8988T (cell line): Measurements from ENCODE around the gene PPIP5K1.
"Not testable (repeated sequence)": the region's sequence is repeated elsewhere in the genome, so short reads cannot be mapped to it uniquely, and the experiment has no call there.

Experiments used
- DNase-seq: peaks from one replicate; pipeline ENCODE4 v3.0.0; 2011

Gene PPIP5K1

DNA sequence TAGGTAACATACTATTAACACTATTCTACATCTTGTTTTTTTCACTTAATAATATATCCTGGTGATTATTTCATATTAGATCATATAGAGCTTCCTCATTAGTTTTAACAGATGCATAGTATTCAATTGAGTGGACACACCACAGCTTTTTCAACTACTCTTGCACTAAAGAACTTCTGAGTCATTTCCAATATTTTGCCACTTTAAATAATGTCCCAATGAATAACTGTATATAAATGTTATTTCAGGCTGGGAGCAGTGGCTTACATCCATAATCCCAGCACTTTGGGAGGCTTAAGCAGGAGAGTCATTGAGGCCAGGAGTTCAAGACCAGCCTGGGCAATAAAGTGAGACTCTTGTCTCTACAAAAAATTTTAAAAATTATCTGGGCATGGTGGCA is 45.7 kb downstream of the PPIP5K1 start:
- no peak for DNase-seq

GRCh38 chr15:43541785-43542184 is 48.2 kb downstream of the PPIP5K1 start:
- DNase-seq = no peak

DNA sequence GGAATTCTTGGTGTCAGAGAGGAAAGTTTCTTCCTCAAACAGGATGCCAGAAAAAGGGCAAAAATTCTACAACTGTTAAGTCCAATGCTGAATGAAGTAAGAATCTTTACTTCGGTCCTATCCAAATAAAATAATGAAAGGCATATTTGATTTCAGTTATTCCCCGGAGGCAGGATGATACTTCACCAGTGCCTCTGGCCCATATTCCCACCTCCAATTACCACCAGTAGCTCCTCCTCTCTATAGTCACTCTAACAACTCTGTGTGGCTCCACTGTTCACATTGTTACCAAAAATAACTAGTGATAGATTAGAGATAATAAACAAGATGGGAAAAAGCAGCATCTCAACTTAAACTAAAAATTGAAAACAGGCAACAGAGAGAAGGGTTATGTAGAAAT is 51.9 kb downstream of the PPIP5K1 start:
- no peak for DNase-seq

- no peak for DNase-seq
Measured at GRCh38 chr15:43534897-43535296, 55.1 kb downstream of the PPIP5K1 start.

GRCh38 chr15:43532826-43533225 is 57.2 kb downstream of the PPIP5K1 start:
- DNase-seq = not testable (repeated sequence)

- no peak for DNase-seq
Measured at GRCh38 chr15:43531018-43531670, 58.9 kb downstream of the PPIP5K1 start.

- no peak for DNase-seq
Measured at GRCh38 chr15:43529587-43530345, 60.2 kb downstream of the PPIP5K1 start.

GRCh38 chr15:43529141-43529540 is 60.9 kb downstream of the PPIP5K1 start:
- no peak for DNase-seq

GRCh38 chr15:43528542-43529007 is 61.4 kb downstream of the PPIP5K1 start:
- DNase-seq = no peak

GRCh38 chr15:43527802-43528541 is 62.0 kb downstream of the PPIP5K1 start:
- no peak for DNase-seq

- DNase-seq = no peak
Measured at GRCh38 chr15:43527016-43527801, 62.8 kb downstream of the PPIP5K1 start.

DNA sequence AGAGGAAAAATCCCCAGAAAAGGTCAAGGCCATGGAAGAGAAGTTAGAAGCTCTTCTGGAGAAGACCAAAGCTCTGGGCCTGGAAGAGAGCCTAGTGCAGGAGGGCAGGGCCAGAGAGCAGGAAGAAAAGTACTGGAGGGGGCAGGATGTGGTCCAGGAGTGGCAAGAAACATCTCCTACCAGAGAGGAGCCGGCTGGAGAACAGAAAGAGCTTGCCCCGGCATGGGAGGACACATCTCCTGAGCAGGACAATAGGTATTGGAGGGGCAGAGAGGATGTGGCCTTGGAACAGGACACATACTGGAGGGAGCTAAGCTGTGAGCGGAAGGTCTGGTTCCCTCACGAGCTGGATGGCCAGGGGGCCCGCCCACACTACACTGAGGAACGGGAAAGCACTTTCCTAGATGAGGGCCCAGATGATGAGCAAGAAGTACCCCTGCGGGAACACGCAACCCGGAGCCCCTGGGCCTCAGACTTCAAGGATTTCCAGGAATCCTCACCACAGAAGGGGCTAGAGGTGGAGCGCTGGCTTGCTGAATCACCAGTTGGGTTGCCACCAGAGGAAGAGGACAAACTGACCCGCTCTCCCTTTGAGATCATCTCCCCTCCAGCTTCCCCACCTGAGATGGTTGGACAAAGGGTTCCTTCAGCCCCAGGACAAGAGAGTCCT is 63.6 kb downstream of the PPIP5K1 start:
- no peak for DNase-seq

DNA sequence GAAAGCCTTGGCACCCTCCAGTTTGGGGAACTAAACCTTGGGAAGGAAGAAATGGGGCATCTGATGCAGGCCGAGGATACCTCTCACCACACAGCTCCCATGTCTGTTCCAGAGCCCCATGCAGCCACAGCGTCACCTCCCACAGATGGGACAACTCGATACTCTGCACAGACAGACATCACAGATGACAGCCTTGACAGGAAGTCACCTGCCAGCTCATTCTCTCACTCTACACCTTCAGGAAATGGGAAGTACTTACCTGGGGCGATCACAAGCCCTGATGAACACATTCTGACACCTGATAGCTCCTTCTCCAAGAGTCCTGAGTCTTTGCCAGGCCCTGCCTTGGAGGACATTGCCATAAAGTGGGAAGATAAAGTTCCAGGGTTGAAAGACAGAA is 64.9 kb downstream of the PPIP5K1 start:
- DNase-seq = no peak

GRCh38 chr15:43524254-43524845 is 65.7 kb downstream of the PPIP5K1 start:
- DNase-seq = no peak

DNA sequence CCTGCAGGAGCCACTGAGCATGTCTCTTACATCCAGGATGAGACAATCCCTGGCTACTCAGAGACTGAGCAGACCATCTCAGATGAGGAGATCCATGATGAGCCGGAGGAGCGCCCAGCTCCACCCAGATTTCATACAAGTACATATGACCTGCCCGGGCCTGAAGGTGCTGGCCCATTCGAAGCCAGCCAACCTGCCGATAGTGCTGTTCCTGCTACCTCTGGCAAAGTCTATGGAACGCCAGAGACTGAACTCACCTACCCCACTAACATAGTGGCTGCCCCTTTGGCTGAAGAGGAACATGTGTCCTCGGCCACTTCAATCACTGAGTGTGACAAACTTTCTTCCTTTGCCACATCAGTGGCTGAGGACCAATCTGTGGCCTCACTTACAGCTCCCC is 66.4 kb downstream of the PPIP5K1 start:
- no peak for DNase-seq

- DNase-seq = no peak
Measured at GRCh38 chr15:43522247-43522646, 67.8 kb downstream of the PPIP5K1 start.

- no peak for DNase-seq
Measured at GRCh38 chr15:43521419-43521818, 68.6 kb downstream of the PPIP5K1 start.

DNA sequence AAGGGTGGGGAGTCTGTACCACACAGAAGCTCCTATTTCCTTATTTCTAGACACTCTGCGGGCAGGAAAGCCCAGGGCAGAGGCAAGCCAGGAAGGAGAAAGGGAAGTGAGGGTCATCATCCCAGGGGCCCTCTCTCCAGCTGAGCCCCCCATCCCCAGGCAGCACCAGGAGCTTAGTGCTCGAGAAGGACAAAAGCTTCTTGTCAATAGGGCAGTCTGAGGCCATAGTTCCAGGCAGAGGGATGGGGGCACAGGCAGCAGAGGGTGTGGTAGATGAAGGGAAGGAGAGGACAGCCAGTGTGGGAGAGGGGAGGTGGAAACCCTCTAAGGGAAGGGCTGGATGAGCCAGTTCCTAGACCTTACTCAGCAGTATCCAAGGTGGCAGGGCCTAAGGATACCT is 69.9 kb downstream of the PPIP5K1 start:
- no peak for DNase-seq

DNA sequence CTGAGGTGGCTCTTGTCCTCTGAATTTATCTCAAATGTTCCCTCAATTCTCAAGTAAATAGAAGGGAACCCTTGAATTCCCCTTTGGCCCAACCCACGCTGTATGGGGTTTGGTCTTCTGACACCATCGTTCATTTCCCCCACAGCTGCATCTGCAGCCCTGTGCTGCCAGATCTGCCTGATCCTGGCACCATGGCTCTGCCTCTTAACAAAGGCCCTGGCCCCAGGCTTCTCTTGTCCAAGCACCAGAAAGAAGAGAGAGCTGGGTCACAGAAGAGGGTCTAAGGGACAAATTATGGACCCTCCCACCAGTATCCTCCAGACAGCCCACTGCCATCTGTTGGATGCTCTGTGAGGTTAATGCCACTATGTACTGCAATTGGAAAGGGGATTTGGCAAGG is 70.8 kb downstream of the PPIP5K1 start:
- DNase-seq = no peak

- no peak for DNase-seq
Measured at GRCh38 chr15:43518197-43518761, 71.7 kb downstream of the PPIP5K1 start.

GRCh38 chr15:43517354-43518196 is 72.4 kb downstream of the PPIP5K1 start, which contains the start of gene MAP1A:
Gene MAP1A (plus strand): TSS chr15:43517608. CDS start chr15:43521474, 3,866 bp downstream.
- DNase-seq = no peak
